Measurements from ENCODE around the gene RNF14. TPM values are rescaled to one million over a fixed set of nuclear protein-coding genes. Genes with fewer than 3 reads are reported as not detected.

The RNF14 gene
- total RNA-seq, 1 experiment from 2014 or later: 20.5 TPM

- TF ChIP-seq ZBTB43 (CRISPR knock-in tag; IDR thresholded peaks at IDR 0.05) (no peak), NFATC4 (CRISPR knock-in tag; IDR thresholded peaks at IDR 0.05) (no peak), FOXP4 (CRISPR knock-in tag; IDR thresholded peaks at IDR 0.05) (no peak), ZNF138 (CRISPR knock-in tag; conservative IDR thresholded peaks at IDR 0.05) (no peak), ZNF121 (CRISPR knock-in tag; IDR thresholded peaks at IDR 0.05) (no peak), SMAD3 (CRISPR knock-in tag; IDR thresholded peaks at IDR 0.05; ENCODE audit: borderline replicate concordance) (no peak)
Observed at GRCh38 chr5:141940695-141941271, 28.1 kb upstream of the RNF14 start (continued).

- POLR2A ChIA-PET: no interaction called here
- TF ChIP-seq PRRX2 (CRISPR knock-in tag; IDR thresholded peaks at IDR 0.05) (no peak), ATF2 (CRISPR knock-in tag; IDR thresholded peaks at IDR 0.05; ENCODE audit: borderline replicate concordance, low read depth) (no peak), GABPB1 (CRISPR knock-in tag; IDR thresholded peaks at IDR 0.05) (no peak), AR (CRISPR knock-in tag; IDR thresholded peaks at IDR 0.05) (no peak), ATF6 (CRISPR knock-in tag; IDR thresholded peaks at IDR 0.05) (no peak), FOXP4 (CRISPR knock-in tag; IDR thresholded peaks at IDR 0.05) (no peak), NR3C1 (CRISPR knock-in tag; conservative IDR thresholded peaks at IDR 0.05; ENCODE audit: low read depth) (no peak), ZNF232 (CRISPR knock-in tag; IDR thresholded peaks at IDR 0.05) (no peak), JUN (CRISPR knock-in tag; IDR thresholded peaks at IDR 0.05) (no peak), IRF1 (CRISPR knock-in tag; IDR thresholded peaks at IDR 0.05) (no peak), JAZF1 (CRISPR knock-in tag; IDR thresholded peaks at IDR 0.05) (no peak), SMAD4 (CRISPR knock-in tag; IDR thresholded peaks at IDR 0.05) (no peak), CTCF (IDR thresholded peaks at IDR 0.05) (no peak), SOX15 (CRISPR knock-in tag; IDR thresholded peaks at IDR 0.05) (no peak)
Observed at GRCh38 chr5:141941307-141941706, 27.6 kb upstream of the RNF14 start.

More at GRCh38 chr5:141941307-141941706, 27.6 kb upstream of the RNF14 start:
- Mint-ChIP-seq H3K9me3 (no peaks in the 10 kb centered on the region), H3K27me3 (ENCODE audit: low read depth) (no peaks in the 10 kb centered on the region; the same call in 1 of the 2 replicates), H3K4me1 (peaks cover 14% of the 10 kb centered on the region), H3K4me3 (no peak overlapping the region), H3K36me3 (peaks cover 19% of the 10 kb centered on the region), H3K27ac (no peak overlapping the region)
- CTCF ChIA-PET: interaction anchor here (0.6 to 3.9 kb wide), 12 partner anchors 11 to 276 kb away, joined by 3 to 24 read pairs (median 5); partner anchors contain the start of genes DELE1, PCDH1 and RNF14
- DNase-seq (ENCODE audit: low spot score) (no peak), ATAC-seq (no peak)
